ENCODE results near the gene CNGA2.

The CNGA2 gene

GRCh38 chrX:151711787-151712186 is 22.8 kb upstream of the CNGA2 start:
- DNase-seq (ENCODE audit: low read depth in 2 of 2): no peak

GRCh38 chrX:151712253-151712652 is 22.3 kb upstream of the CNGA2 start:
- no peak for DNase-seq (ENCODE audit: low read depth in 2 of 2)

GRCh38 chrX:151713849-151714248 is 20.7 kb upstream of the CNGA2 start:
- DNase-seq (ENCODE audit: low read depth in 2 of 2): no peak

GRCh38 chrX:151714362-151714761 is 20.2 kb upstream of the CNGA2 start:
- no peak for DNase-seq (ENCODE audit: low read depth in 2 of 2)

GRCh38 chrX:151715752-151716151 is 18.8 kb upstream of the CNGA2 start, which contains the start of gene FATE1:
FATE1 (plus strand) TSS chrX:151716035; CDS start chrX:151716120, 85 bp downstream.
- DNase-seq (ENCODE audit: low read depth in 2 of 2): no peak

- DNase-seq (ENCODE audit: low read depth in 2 of 2): no peak
Measured at GRCh38 chrX:151722241-151722846, 12.2 kb upstream of the CNGA2 start.

GRCh38 chrX:151723156-151723760 is 11.3 kb upstream of the CNGA2 start:
- no peak for DNase-seq (ENCODE audit: low read depth in 2 of 2)

- no peak for DNase-seq (ENCODE audit: low read depth in 2 of 2)
Measured at GRCh38 chrX:151724563-151725337, 9.8 kb upstream of the CNGA2 start.

- no peak for DNase-seq (ENCODE audit: low read depth in 2 of 2)
Measured at GRCh38 chrX:151725338-151725614, 9.3 kb upstream of the CNGA2 start.

- no peak for DNase-seq (ENCODE audit: low read depth in 2 of 2)
Measured at GRCh38 chrX:151726751-151727150, 7.8 kb upstream of the CNGA2 start.

GRCh38 chrX:151727346-151727745 is 7.2 kb upstream of the CNGA2 start:
- no peak for DNase-seq (ENCODE audit: low read depth in 2 of 2)

- DNase-seq (ENCODE audit: low read depth in 2 of 2): no peak
Measured at GRCh38 chrX:151729056-151729725, 5.4 kb upstream of the CNGA2 start.

GRCh38 chrX:151735219-151735618 is 673 bp downstream of the CNGA2 start:
- DNase-seq (ENCODE audit: low read depth in 2 of 2): no peak

GRCh38 chrX:151736685-151737084 is 2.1 kb downstream of the CNGA2 start:
- no peak for DNase-seq (ENCODE audit: low read depth in 2 of 2)

GRCh38 chrX:151737494-151737893 is 2.9 kb downstream of the CNGA2 start:
- no peak for DNase-seq (ENCODE audit: low read depth in 2 of 2)

GRCh38 chrX:151738751-151739150 is 4.2 kb downstream of the CNGA2 start:
- no peak for DNase-seq (ENCODE audit: low read depth in 2 of 2)

GRCh38 chrX:151741606-151742005 is 7.1 kb downstream of the CNGA2 start:
- no peak for DNase-seq (ENCODE audit: low read depth in 2 of 2)

- DNase-seq (ENCODE audit: low read depth in 2 of 2): no peak
Measured at GRCh38 chrX:151742311-151742710, 7.8 kb downstream of the CNGA2 start.

GRCh38 chrX:151743651-151744470 is 9.3 kb downstream of the CNGA2 start:
- no peak for DNase-seq (ENCODE audit: low read depth in 2 of 2)

- no peak for DNase-seq (ENCODE audit: low read depth in 2 of 2)
Measured at GRCh38 chrX:151745651-151746050, 11.1 kb downstream of the CNGA2 start.

GRCh38 chrX:151746502-151746901 is 12.0 kb downstream of the CNGA2 start:
- no peak for DNase-seq (ENCODE audit: low read depth in 2 of 2)

- no peak for DNase-seq (ENCODE audit: low read depth in 2 of 2)
Measured at GRCh38 chrX:151750511-151750910, 16.0 kb downstream of the CNGA2 start.
